MCF 10A (cell line): Measurements from ENCODE around the gene ARL13B. TPM values are rescaled to one million over a fixed set of nuclear protein-coding genes. Genes with fewer than 3 reads are reported as not detected.

Source experiments
- BruUV-seq: library from RNA; stranded (reverse); fragments of 400-500 nt; replicated peaks from 2 replicates; lab custom pipeline; 2021; lab: Mats Ljungman, UMichigan
- CTCF ChIA-PET: fragments of 300-600 bp; sonication (Branson Sonifier 250); formaldehyde crosslinking; extraction: SDS; loops from one replicate; lab custom pipeline; 2021; ENCODE audit warnings: antibody characterized with exemption, inconsistent platforms; lab: Yijun Ruan, JAX
- POLR2A ChIA-PET: fragments of 300-600, 350-650 bp; sonication (Branson Sonifier 250); formaldehyde crosslinking; extraction: SDS; loops from one replicate; lab custom pipeline; 2020; ENCODE audit warnings: antibody characterized with exemption, inconsistent platforms; lab: Yijun Ruan, JAX
- DNase-seq: peaks from one replicate; pipeline ENCODE4 v3.0.0-alpha.2; 2018; ENCODE audit not compliant: unreplicated experiment
- H3K27ac Mint-ChIP-seq: one replicate; pipeline ENCODE4 v1.8.0; 2022; ENCODE audit warnings: mild to moderate bottlenecking, low read depth, mixed read lengths; ENCODE audit not compliant: unreplicated experiment
- H3K27me3 Mint-ChIP-seq: one replicate; pipeline ENCODE4 v1.8.0; 2022; ENCODE audit warnings: mixed read lengths; ENCODE audit not compliant: insufficient read depth, unreplicated experiment
- H3K36me3 Mint-ChIP-seq: one replicate; pipeline ENCODE4 v1.8.0; 2022; ENCODE audit warnings: mild to moderate bottlenecking, moderate library complexity, mixed read lengths; ENCODE audit not compliant: insufficient read depth, unreplicated experiment
- H3K4me1 Mint-ChIP-seq: one replicate; pipeline ENCODE4 v1.8.0; 2022; ENCODE audit warnings: mixed read lengths; ENCODE audit not compliant: insufficient read depth, unreplicated experiment
- H3K4me3 Mint-ChIP-seq: one replicate; pipeline ENCODE4 v1.8.0; 2022; ENCODE audit warnings: mild to moderate bottlenecking, moderate library complexity, mixed read lengths; ENCODE audit not compliant: unreplicated experiment
- H3K9me3 Mint-ChIP-seq: one replicate; pipeline ENCODE4 v1.8.0; 2022; ENCODE audit warnings: mixed read lengths; ENCODE audit not compliant: unreplicated experiment
- CTCF ChIP-seq: fragments of 200-600 bp; IDR thresholded peaks from one replicate; pipeline ENCODE4 v1.8.0; 2022; ENCODE audit warnings: antibody characterized with exemption, mild to moderate bottlenecking; ENCODE audit not compliant: unreplicated experiment
- intact Hi-C: fragments of 100-400 bp; cut with micrococcal nuclease; formaldehyde crosslinking; loops from 2 replicates; pipeline ENCODE4 v1.14.1; 2022
- total RNA-seq: library from RNA; stranded (reverse); gene quantifications from 2 replicates; pipeline ENCODE4 v1.2.3, GENCODE V29; 2022

ARL13B gene
- total RNA-seq, 1 experiment from 2014 or later, result 22.0 TPM

- Mint-ChIP-seq H3K36me3 (peaks cover 6% of the 10 kb centered on the region), H3K9me3 (no peaks in the 10 kb centered on the region), H3K27ac (no peak overlapping the region), H3K4me1 (peaks cover 12% of the 10 kb centered on the region), H3K27me3 (no peaks in the 10 kb centered on the region), H3K4me3 (no peak overlapping the region)
- POLR2A ChIA-PET, result no interaction called here
- no TSS peak for BruUV-seq
- intact Hi-C loops, result no loop called here
- no peak for TF ChIP-seq CTCF
- DNase-seq, result no peak
- CTCF ChIA-PET, result interaction anchor here (0.7 to 2.6 kb wide), 2 partner anchors 12 to 208 kb away, joined by 4 to 24 read pairs; no protein-coding TSS in a partner anchor
Observed at GRCh38 chr3:93992207-93992606, 12.3 kb downstream of the ARL13B start.

- H3K4me1 Mint-ChIP-seq, result peaks cover 7% of the 10 kb centered on the region
- H3K36me3 Mint-ChIP-seq, result peaks cover 6% of the 10 kb centered on the region
- DNase-seq, result peak; percentile 17
- H3K27ac Mint-ChIP-seq, result no peak overlapping the region
- intact Hi-C loops, result no loop called here
- H3K9me3 Mint-ChIP-seq, result no peaks in the 10 kb centered on the region
- ChIA-PET POLR2A (interaction anchor here (1.1 to 2.2 kb wide), 2 partner anchors 10 to 69 kb away, joined by 3 to 7 read pairs; partner anchors contain the start of genes DHFR2 and NSUN3), CTCF (interaction anchor here (2.6 kb wide), 1 partner anchor 10 kb away, joined by 24 read pairs; no protein-coding TSS in a partner anchor)
- H3K4me3 Mint-ChIP-seq, result no peak overlapping the region
- no TSS peak for BruUV-seq
- H3K27me3 Mint-ChIP-seq, result no peaks in the 10 kb centered on the region
- no peak for TF ChIP-seq CTCF
Observed at GRCh38 chr3:93994056-93994455, 14.1 kb downstream of the ARL13B start.

GRCh38 chr3:94001191-94001590 is 21.2 kb downstream of the ARL13B start:
- Mint-ChIP-seq H3K4me1 (no peaks in the 10 kb centered on the region), H3K36me3 (peaks cover 6% of the 10 kb centered on the region), H3K9me3 (no peaks in the 10 kb centered on the region), H3K4me3 (no peak overlapping the region), H3K27me3 (no peaks in the 10 kb centered on the region), H3K27ac (peak overlapping the region; percentile 4)
- DNase-seq, result no peak
- BruUV-seq, result no TSS peak
- intact Hi-C loops, result no loop called here
- POLR2A ChIA-PET, result interaction anchor here (1.0 to 3.5 kb wide), 2 partner anchors 19 to 61 kb away, joined by 3 to 16 read pairs; partner anchors contain the start of genes DHFR2 and NSUN3
- no peak for TF ChIP-seq CTCF
- CTCF ChIA-PET, result interaction anchor here (0.6 to 1.0 kb wide), 4 partner anchors 12 to 144 kb away, joined by 3 to 4 read pairs (median 3); no protein-coding TSS in a partner anchor

- Mint-ChIP-seq H3K4me1 (no peaks in the 10 kb centered on the region), H3K4me3 (no peak overlapping the region), H3K27ac (no peak overlapping the region), H3K36me3 (peaks cover 1% of the 10 kb centered on the region), H3K27me3 (no peaks in the 10 kb centered on the region), H3K9me3 (no peaks in the 10 kb centered on the region)
- no TSS peak for BruUV-seq
- POLR2A ChIA-PET, result interaction anchor here (0.7 to 3.5 kb wide), 3 partner anchors 61 to 163 kb away, joined by 4 to 16 read pairs (median 4); partner anchors contain the start of genes DHFR2 and NSUN3
- intact Hi-C loops, result no loop called here
- no peak for DNase-seq
- CTCF ChIA-PET, result interaction anchor here (0.6 to 2.0 kb wide), 3 partner anchors 12 to 143 kb away, joined by 3 to 16 read pairs (median 4); no protein-coding TSS in a partner anchor
- no peak for TF ChIP-seq CTCF
Observed at GRCh38 chr3:94001827-94002495, 22.0 kb downstream of the ARL13B start.
